ENCODE results near the gene TNFRSF1A.

Gene TNFRSF1A

DNA sequence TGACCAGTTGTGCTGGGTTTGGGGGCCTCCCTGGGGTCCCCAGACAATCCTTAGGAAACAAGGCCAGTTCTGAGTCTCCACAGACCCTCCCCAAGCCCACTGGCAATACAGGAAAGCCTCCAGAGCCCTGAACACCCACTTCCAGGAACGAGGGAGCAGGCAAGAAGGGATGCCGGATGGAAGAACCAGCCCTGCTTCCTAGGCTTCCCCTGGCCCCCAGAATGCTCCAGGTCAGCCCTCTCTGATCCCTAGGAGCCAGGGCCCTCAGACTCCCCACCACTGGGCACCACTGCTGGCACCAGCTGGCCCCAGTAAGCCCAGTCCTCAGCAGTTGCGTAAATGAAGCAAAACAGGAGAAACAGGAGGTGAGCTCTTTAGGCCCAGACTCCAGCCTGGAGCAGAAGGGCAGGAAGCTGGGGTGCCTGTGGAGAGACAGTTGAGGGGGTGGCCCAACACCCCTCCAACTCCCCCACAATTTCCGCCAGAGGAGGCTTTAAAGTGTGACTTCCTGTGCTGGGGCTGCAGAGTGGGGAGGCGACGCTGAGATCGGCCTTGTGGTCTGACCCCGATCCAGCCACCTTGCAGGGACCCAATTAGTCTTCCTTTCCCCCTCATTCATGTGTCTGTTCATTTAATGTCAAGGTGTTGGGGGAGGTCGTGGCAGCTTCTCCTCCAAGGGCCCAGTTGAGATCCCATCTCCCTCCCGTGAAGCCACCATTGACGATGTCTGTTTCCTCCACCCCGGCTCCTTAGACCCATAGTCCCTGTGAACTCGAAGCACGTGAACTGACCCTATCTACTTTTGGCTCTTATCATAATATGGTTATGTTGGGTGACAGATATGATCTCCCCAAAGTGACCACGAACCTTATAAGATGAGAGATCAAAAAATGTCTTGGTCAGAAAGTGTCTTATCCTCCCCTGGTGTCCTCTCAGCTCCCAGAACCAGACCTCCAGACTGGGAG, 4.7 kb downstream of the TNFRSF1A start:
- peak; percentile 46 for DNase-seq (ENCODE audit: low read depth)

- peak; percentile 100 for DNase-seq (ENCODE audit: low read depth)
Measured at GRCh38 chr12:6336079-6336888, 5.6 kb downstream of the TNFRSF1A start.

DNA sequence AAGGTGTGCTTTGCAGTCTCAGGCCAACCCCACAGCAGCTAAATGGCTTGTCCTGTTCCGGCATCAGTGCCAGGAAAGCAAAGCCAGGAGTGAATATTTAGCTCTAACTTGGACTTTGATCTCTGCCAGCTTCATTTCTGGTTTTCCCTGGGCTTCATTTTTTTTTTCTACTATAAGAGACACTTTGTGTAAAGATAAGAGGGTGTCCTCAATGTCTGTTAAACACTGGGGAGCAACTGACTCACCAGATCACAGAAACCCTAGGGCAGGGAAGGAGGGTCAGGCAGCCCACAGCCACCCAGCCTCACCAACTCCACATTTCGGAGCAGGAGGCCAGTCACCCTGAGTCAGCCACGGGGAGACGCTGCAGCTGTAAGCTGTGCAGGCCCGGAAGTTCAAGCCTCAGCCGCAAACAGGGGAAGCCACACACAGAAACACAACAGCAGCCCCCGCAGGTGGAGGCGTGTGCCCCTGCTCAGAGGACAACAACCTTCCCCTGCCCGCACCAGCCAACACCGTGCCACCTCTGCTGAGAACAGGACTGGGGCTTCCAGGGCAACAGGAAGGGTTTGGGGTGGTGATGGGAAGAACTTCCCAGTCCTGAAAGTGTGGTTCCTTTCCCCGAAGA, 6.3 kb downstream of the TNFRSF1A start:
- peak; percentile 95 for DNase-seq (ENCODE audit: low read depth)

DNA sequence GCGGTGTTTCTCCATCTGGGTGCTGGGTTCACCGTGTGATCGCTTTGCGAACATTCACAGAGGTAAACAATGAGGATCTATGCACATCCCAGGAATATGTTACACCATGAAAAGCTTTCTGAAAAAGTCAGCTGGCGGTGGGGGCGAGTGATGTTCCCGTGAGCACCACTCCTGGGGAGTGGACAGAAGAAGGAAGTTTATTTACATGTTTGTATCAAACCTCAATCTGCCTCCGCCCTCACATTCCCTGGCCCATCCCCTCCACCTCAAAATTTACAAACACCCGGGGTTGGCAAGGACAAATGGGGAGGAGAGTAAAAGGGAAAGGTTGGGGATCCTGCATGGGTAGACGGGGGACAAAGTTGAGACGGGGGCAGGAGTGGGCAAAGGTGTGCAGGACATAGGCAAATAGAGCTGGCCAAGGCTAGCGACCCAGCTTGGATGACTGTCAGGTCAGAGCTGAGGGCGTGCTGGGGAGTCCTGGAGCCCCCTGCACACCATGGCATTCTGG, 6.9 kb downstream of the TNFRSF1A start:
- peak; percentile 61 for DNase-seq (ENCODE audit: low read depth)

DNA sequence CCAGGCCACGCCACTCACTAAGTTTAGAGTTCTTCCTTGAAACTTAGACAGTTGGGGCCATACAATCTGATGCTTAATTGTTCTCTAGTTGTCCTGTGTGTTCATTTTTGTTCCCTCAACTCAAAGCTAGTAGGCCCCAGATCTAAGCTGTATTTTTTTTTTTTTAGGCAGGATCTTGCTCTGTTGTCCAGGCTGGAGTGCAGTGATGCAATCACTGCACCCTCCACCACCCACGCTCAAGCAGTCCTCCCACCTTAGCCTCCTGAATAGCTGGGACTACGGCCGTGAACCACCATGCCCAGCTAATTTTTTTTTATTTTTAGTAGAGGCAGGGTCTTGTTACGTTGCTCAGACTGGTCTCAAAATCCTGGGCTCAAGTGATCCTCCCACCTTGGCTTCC, 7.5 kb downstream of the TNFRSF1A start:
- no peak for DNase-seq (ENCODE audit: low read depth)

- peak; percentile 93 for DNase-seq (ENCODE audit: low read depth)
Measured at GRCh38 chr12:6333566-6333965, 8.3 kb downstream of the TNFRSF1A start.

DNA sequence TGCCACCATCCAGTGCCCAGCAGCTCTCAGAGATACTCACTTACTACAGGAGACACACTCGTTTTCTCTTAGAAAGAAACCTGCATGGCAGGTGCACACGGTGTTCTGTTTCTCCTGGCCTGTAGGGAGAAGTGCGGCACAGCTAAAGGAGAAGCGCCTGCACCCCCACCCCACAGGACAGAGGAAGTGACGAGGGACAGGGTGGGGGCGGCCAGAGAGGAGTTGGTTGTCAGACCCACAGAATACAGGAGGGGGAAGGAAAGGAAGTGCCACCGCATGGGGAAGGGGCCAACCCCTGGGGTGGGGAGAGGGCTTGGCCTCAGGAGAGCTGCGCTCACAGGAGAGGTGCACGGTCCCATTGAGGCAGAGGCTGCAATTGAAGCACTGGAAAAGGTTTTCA, 8.8 kb downstream of the TNFRSF1A start:
- DNase-seq (ENCODE audit: low read depth), result no peak

GRCh38 chr12:6332459-6332858, 9.4 kb downstream of the TNFRSF1A start:
- peak; percentile 94 for DNase-seq (ENCODE audit: low read depth)

- peak; percentile 10 for DNase-seq (ENCODE audit: low read depth)
Measured at GRCh38 chr12:6330999-6331714, 10.7 kb downstream of the TNFRSF1A start.

DNA sequence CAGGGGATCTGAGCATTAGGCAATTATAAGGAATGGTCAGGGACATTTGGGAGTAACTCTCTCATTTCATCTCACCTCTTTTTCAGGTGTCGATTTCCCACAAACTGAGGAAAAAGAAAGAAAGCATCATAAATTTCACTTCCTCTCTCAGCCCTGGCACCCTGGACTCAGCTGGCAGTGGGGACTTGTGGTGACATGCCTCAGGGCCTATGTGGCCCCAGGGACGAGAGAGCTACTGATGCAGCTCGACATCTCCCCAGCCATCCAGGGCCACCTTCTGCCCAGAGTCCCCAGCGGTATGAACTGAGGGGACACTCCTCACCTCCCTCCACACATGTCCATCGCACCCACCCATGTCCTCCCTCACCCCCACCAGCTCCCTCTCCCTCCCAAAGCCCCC, 11.7 kb downstream of the TNFRSF1A start:
- DNase-seq (ENCODE audit: low read depth), result no peak

- DNase-seq (ENCODE audit: low read depth), result no peak
Measured at GRCh38 chr12:6329703-6330064, 12.2 kb downstream of the TNFRSF1A start.

DNA sequence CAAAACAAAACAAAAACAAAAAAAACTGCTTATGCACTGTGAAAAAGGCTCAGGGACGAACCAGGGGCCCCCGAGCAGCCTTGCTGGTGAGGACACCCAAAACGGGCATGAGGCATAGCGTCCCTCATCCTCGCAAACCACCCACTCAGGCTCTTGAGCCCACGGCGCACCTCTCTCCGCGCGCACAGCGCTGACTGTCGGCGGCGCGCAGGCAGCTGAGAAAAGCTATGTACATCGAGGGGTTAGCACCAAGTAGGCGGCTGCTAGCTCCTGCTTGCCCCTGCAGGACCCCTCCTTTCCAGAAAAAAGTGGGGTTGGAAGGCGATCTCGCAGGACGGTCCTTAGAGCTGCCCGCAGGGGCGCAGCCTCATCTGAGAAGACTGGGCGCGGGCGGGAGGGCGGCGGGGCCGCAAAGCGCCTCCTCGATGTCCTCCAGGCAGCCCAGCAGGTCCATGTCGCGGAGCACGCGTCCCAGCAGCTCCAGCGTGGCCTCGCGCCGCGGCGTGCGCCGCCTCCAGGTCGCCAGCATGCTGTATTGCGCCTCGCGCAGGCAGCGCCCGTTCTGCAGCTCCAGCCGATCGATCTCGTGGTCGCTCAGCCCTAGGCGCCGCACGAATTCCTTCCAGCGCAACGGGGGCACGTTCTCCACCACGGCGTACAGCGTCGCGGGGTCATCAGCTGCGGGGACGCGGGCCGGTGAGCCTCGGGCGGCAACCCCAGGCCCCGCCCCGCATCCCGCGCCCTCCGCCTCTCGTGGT, 12.8 kb downstream of the TNFRSF1A start:
- no peak for DNase-seq (ENCODE audit: low read depth)

DNA sequence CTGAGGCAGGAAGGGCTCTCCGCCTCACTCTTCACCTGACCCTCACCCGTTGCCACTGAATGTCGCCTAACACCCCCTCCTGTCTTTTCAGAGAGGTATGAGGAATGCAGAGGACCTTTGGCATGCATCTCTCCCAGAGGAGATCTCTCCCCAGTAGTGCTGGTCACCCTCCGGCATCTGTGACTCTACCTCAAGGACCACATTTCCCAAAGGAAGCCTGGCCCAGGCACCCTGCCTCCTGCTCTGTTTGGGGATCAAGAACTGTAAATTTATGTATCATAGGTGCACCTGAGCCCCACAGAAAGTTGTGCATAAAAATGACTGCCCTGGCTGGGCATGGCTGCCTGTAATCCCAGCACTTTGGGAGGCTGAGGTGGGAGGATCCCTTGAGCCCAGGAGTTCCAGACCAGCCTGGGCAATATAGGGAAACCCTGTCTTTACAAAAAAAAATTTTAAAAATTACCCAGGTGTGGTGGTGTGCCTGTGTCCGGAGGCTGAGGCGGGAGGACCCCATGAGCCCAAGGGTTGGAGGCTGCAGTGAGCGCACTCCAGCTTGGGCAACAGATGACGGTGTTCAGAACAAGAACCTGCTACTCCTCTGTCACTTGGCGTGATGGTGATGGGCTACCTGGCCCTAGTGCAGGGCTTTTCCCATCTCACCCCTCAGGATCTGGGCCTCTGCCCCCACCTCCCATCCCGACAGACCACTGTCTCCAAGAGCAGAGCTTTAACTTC, 13.7 kb downstream of the TNFRSF1A start:
- no peak for DNase-seq (ENCODE audit: low read depth)

DNA sequence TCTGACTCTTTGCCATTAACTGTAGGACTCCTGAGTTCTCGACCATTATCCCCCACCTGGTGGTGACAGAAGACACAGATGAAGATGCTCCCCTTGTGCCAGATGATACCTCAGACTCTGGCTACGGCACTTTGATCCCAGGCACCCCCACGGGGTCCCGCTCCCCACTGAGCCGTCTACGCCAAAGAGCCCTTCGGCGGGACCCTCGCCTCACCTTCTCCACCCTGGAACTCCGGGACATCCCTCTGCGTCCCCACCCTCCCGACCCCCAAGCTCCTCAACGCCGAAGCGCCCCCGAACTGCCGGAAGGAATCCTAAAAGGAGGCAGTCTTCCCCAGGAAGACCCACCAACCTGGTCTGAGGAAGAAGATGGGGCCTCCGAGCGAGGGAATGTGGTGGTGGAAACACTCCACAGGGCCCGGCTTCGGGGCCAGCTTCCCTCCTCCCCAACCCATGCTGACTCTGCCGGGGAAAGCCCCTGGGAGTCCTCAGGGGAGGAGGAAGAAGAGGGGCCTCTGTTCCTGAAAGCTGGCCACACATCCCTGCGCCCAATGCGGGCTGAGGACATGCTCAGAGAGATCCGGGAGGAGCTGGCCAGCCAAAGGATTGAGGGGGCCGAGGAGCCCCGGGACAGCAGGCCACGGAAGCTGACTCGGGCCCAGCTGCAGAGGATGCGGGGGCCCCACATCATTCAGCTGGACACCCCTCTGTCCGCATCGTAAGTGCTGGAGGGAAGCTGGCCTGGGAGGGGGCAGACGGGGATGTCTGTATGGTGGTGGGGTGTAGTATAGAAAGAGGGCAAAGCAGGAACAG, 14.4 kb downstream of the TNFRSF1A start:
- peak; percentile 18 for DNase-seq (ENCODE audit: low read depth)

DNA sequence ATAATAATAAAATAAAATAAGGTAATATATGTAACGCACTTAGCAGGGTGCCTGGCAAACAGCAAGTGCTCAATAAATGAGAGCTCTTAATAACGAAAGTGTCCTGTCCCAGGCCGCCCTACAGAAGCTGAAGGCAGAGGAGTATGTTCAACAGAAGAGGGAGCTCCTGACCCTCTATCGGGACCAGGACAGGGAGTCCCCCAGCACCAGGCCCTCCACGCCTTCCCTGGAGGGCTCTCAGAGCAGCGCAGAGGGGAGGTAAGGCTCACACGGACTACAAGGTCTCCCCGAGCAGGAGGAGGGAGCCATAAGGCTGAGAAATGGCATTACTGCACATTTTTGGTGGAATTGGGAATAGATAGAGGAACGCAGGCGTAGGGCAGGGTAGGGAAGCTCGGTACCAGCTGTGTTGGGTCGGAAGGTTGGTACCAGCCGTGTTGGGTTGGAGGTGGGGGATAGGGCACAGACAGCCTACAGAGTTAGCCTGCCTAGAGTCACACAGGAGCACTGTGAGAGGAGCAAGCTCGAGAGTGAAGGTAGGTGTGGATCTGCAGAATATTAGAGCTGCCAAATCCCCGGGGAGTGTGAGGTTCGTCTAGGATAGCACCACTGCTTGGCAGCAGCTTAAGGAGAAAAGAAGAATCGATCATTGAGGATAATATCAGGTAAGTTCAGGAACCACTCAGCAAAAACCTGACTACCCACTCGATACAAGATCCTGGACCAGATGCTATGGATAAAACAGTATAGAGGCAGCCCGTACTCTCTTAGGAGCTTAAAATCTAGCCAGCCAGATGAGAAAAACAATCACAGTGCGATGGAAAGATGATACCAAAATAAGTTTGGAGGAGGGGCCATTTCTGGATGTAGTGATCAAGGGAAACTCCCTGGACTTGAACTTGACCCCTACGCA, 15.3 kb downstream of the TNFRSF1A start:
- DNase-seq (ENCODE audit: low read depth), result peak; percentile 49

DNA sequence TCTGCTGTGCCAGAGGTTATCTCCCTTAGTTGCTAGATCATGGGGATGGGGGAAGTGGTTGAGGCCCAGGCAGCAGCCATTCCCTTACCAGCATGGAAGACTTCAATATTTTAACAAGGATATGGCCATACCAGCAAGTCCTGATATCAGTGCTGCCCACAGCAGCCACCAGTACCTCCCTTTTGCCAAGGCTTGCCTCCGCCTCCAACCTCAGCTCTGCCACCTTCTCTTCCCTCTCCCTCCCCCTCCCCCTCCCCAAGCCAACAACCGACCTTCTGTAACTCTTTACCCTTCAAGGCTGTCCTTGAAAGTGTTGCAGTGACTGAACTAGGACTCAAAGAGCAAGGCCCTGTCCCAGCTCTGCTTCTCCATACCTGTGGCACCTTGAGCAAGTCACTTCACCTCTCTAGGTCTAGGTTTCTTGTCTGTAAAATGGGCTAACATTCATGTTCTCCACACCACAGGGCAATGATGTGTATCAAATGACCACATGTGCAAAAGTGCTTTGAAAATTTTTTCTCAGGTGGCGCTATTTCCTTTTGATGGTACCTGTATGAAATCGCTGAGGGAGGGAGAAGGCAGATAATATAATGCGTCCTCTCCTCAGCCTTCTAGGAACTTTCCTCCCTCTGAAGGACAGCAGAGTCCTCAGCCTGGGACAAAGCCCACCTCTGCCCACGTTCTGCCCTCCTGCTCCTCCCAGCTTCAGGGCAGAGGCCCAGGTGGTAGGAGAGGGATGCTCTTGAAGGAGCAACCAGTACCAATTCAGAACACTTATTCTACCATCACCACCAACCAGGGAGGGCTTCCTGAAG, 16.7 kb downstream of the TNFRSF1A start:
- DNase-seq (ENCODE audit: low read depth), result no peak

DNA sequence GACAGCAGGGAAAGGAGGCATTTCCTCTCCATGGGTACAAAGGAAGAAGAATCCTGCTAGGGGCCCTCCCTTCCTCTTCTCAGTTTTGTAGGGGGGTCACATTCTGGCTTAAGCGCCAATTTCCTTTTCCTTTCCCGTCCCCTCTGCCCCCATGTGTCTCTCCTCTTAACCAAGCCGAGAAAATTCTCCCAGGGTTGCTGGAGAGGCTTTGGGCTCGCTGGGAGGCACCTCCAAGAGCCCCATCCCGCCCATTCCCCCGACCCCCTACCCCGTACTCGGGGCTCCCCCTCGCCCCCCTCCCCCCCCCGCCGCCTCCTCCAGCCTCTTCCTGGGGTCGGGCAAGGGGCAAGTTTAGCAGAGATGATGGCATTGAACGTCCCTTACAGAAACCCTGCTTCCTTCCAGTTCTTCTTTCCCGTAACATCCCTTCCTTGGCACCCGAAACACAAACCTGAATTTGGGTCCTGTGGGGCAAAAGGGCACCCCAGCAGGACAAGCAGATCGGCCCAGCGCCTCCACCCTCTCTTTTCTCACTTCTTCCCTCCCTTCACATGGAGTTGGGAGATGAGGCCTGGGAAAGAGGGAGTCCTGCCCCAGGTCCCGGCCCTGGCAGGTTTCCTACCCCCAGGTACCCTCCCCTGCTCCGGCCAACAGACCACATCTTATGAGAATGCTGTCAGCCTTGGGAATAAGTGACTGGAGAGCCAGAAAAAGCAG, 17.7 kb downstream of the TNFRSF1A start:
- DNase-seq (ENCODE audit: low read depth), result no peak
